NCI-H2196 (cell line): ENCODE results near the gene ZNF511.

Experiments
- DNase-seq: peaks from one replicate; lab custom pipeline; 2025; ENCODE audit not compliant: unreplicated experiment; lab: John Stamatoyannopoulos, UW

Gene ZNF511

GRCh38 chr10:133334503-133335245 is 26.0 kb downstream of the ZNF511 start:
- no peak for DNase-seq

GRCh38 chr10:133335246-133336117 is 26.8 kb downstream of the ZNF511 start:
- peak; percentile 5 for DNase-seq

GRCh38 chr10:133336118-133336576 is 27.4 kb downstream of the ZNF511 start:
- DNase-seq = no peak

- peak; percentile 27 for DNase-seq
Measured at GRCh38 chr10:133336577-133337369, 28.1 kb downstream of the ZNF511 start, which contains the start of gene CALY. Gene CALY, minus strand, starts transcription at chr10:133336896. Its CDS starts 7,907 bp downstream, at chr10:133328989.

- no peak for DNase-seq
Measured at GRCh38 chr10:133337370-133337725, 28.6 kb downstream of the ZNF511 start.

- DNase-seq = no peak
Measured at GRCh38 chr10:133338080-133339071, 29.7 kb downstream of the ZNF511 start.

- DNase-seq = no peak
Measured at GRCh38 chr10:133339708-133340380, 31.1 kb downstream of the ZNF511 start.

GRCh38 chr10:133341983-133342382 is 33.3 kb downstream of the ZNF511 start:
- no peak for DNase-seq

- DNase-seq = no peak
Measured at GRCh38 chr10:133342942-133343341, 34.2 kb downstream of the ZNF511 start.

GRCh38 chr10:133343558-133343957 is 34.8 kb downstream of the ZNF511 start:
- DNase-seq = no peak

GRCh38 chr10:133344236-133344635 is 35.5 kb downstream of the ZNF511 start:
- no peak for DNase-seq

- no peak for DNase-seq
Measured at GRCh38 chr10:133346413-133346812, 37.7 kb downstream of the ZNF511 start.

GRCh38 chr10:133347710-133348517 is 39.2 kb downstream of the ZNF511 start:
- no peak for DNase-seq

- DNase-seq = no peak
Measured at GRCh38 chr10:133349160-133349568, 40.5 kb downstream of the ZNF511 start.

- no peak for DNase-seq
Measured at GRCh38 chr10:133349577-133350011, 40.9 kb downstream of the ZNF511 start.

GRCh38 chr10:133350283-133350949 is 41.7 kb downstream of the ZNF511 start:
- no peak for DNase-seq

- no peak for DNase-seq
Measured at GRCh38 chr10:133350950-133351329, 42.2 kb downstream of the ZNF511 start.
